A375 (cell line): Measurements from ENCODE around the gene EME2. TPM values are rescaled to one million over a fixed set of nuclear protein-coding genes. Genes with fewer than 3 reads are reported as not detected.

ENCODE experiments used
- small RNA-seq: library from RNA; depleted of rRNA; stranded (forward); fragments of <200 nt; gene quantifications from one replicate; pipeline ENCODE3, GENCODE V24; 2014
- total RNA-seq: library from RNA; depleted of rRNA; stranded (reverse); fragments of >200 nt; shearing (Covaris generic); gene quantifications from 2 replicates; pipeline ENCODE4 v1.2.3, GENCODE V29; 2014; rRNA removed

The EME2 gene
- total RNA-seq: 21.4 and 22.7 TPM in 2 replicates

GRCh38 chr16:1772362-1772907, at the start of gene EME2:
EME2 (plus strand) TSS chr16:1772810; CDS start chr16:1773228, 418 bp downstream.

DNA sequence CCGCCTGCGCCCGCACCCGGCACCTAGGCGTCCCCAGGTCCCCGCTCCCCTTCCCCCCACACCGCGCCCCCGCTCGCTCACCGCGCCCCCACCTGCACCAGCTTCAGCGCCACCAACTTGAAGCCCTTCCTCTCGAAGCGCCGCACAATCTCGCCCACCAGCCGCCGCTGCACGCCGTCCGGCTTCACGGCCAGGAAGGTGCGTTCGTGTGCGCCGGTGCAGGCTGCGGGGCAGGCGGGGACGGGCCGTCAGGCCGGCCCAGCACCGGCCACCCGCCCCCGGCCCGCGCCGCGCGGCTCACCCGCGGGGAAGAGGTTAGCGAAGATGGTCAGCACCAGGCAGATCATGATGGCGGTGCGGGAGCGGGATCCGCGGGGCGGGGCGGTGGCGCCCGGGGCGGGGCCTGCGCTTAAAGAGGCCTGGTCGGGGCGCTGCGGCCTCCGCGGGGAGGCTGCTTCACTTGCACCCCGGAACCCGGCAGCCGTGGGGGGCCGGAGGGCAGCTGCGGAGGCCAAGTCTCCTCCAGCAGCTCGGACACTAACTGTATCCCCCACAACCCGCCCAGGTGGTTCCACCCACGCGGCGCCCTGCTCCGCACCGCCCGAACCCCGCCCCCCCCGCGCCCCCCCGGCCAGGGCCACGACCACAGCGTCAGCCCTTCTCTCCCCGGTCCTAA, 1.3 kb upstream of the EME2 start, which contains the start of gene NME3:
TSS of gene NME3 (minus strand) at position 356 of the 676 bp plus-strand sequence. CDS start at position 347, 9 bp downstream.

DNA sequence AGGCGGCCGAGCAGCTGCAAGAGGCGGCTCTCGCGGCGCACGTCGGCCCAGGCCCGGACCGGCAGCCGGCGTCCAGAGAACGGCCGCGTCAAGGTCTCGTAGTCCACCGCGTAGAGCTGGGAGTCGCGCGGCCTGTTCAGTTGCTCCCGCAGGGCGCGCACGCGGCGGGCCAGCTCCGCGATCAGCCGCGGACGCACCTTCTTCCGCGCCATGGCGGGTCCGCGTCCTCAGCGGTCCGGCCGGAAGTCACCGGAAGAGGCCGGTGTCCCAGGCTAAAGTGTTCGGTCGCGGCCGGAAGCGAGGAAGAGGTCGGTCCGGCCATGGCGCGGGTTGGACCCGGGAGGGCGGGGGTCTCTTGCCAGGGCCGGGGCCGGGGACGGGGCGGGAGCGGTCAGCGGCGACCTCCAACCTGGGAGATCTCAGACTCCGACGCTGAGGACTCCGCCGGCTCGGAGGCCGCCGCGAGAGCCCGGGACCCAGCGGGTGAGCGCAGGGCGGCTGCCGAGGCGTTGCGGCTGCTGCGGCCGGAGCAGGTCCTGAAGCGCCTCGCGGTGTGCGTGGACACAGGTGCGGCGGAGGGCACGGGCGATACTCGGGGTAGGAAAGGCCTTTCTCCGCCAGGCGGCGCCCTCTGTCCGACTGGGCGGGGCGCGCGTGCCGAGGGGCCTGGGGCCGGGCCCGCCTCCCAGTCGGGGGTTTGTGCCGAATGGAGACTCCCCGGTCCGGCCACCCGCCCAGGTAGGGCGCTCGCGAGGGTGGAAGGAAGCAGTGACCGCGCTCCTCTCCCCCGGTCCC, 495 bp downstream of the EME2 start, which contains the start of gene MRPS34:
TSS of gene MRPS34 (minus strand) at position 227 of the 795 bp plus-strand sequence. CDS start at position 212, 15 bp downstream.

DNA sequence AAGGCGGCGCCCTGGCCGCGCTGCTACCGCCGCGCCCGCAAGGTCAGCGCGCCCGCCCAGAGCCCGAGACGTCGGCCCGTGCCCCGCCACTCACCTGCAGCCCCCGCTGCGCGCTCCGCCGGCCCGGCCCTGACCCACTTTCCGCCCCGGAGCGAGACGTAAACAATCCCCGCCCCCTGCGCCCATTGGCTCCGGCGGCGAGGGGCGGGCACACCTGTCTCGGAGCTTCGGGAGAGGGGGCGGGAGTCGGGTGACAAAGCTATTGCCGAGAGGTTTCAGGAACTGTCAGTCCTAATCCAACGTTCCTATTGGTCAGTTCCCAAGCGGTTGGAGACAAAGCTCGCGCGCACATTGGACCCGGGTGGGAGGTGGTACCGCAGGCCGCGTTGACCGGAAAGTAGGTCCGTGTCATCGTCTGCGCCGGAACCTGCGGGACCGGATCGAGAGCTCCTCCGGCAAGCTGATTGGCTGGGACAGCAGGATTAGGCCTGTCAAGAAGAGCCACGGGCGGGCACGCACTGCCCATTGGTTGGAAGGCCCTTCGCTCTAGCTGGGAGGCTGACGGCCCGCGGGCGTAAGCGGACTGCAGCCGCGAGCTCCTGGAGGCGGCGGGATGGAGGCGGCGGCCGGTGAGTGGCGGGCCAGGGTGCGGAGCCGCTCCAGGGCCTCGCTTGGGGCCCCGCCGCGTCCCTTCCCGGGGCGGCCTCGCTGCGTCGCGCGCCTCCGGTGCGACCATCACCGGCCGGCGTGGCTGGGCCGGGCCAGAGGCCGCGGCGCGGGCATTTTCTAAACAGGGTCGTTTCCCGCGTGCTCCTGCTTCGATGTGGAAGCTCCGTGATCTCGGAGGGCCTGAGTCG, 10.0 kb downstream of the EME2 start, which contains the start of the genes NUBP2 and SPSB3:
TSS of gene NUBP2 (plus strand) at position 553 of the 857 bp plus-strand sequence. CDS start at position 614, 61 bp downstream.
TSS of gene SPSB3 (minus strand) at position 164 of the 857 bp plus-strand sequence. CDS start 1,088 bp downstream, outside the sequence.

DNA sequence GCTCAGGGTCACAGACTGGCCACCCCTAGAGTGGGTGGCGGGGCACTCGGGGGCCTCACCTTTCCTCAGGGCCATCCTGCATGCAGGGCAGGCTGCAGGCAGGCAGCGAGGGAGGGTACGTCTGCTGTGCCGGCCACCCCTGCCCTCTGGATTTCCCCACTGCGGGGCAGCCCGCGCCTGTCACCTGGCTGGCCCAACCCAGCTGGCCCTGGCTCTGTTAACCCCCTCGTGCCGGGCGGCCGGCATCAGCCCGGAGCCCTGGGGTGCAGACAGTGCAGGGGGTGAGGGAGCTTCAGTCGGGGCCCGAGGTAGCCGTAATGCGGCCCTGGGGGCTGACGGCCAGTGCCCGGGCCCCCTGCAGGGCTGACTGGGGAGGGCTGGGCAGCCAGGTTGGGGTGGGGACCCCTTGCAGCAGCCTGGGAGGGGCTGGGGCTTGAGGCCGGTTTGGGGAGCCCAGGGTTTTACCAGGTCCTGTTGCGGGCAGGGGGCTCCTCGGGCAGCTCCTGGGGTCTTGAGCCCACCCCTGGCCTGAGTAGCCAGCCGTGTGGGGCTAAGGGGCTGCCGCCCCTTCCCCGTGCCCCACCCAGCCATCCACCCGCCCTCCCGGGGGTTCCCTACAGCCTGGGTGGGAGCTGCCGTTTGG, 21.1 kb downstream of the EME2 start, which contains the start of gene IGFALS:
TSS of gene IGFALS (minus strand) at position 128 of the 643 bp plus-strand sequence. CDS start at position 75, 53 bp downstream.

Small RNA genes within 50 kb of the gene (small RNA-seq; reads per million reads assigned to genes)
- not detected for gene MIR3177

Other genes starting within 250 kb of the EME2 start
- gene TMEM204, start 239.1 kb upstream of the EME2 start, total RNA-seq: not detected in 2 replicates
- 19.3 and 21.7 TPM in 2 replicates for gene IFT140, start 160.7 kb upstream of the EME2 start, total RNA-seq
- 9.0 and 9.2 TPM in 2 replicates for gene CRAMP1, start 160.4 kb upstream of the EME2 start, total RNA-seq
- 71.8 and 72.4 TPM in 2 replicates for gene JPT2, start 94.5 kb upstream of the EME2 start, total RNA-seq
- 74.2 and 79.0 TPM in 2 replicates for gene MAPK8IP3, start 66.6 kb upstream of the EME2 start, total RNA-seq
- gene NME3, start 1.3 kb upstream of the EME2 start, total RNA-seq: 89.3 and 122 TPM in 2 replicates
- gene MRPS34, start 324 bp downstream of the EME2 start, total RNA-seq: 187 and 223 TPM in 2 replicates
- gene SPSB3, start 9.8 kb downstream of the EME2 start, total RNA-seq: 51.4 and 57.6 TPM in 2 replicates
- 132 and 137 TPM in 2 replicates for gene NUBP2, start 10.2 kb downstream of the EME2 start, total RNA-seq
- gene IGFALS, start 20.9 kb downstream of the EME2 start, total RNA-seq: 0.29 TPM in 1 of 2 replicates, not detected in the other
- gene HAGH, start 54.0 kb downstream of the EME2 start, total RNA-seq: 113 and 133 TPM in 2 replicates
- 30.1 and 30.2 TPM in 2 replicates for gene FAHD1, start 54.4 kb downstream of the EME2 start, total RNA-seq
- not detected in 2 replicates for gene MEIOB, start 99.4 kb downstream of the EME2 start, total RNA-seq
- not detected in 2 replicates for gene HS3ST6, start 145.6 kb downstream of the EME2 start, total RNA-seq
- gene MSRB1, start 170.4 kb downstream of the EME2 start, total RNA-seq: 8.5 and 10.2 TPM in 2 replicates
- not detected in 2 replicates for gene RPL3L, start 181.9 kb downstream of the EME2 start, total RNA-seq
- 551 and 557 TPM in 2 replicates for gene NDUFB10, start 186.7 kb downstream of the EME2 start, total RNA-seq
- 4,459 and 5,166 TPM in 2 replicates for gene RPS2, start 192.0 kb downstream of the EME2 start, total RNA-seq
- not detected in 2 replicates for gene RNF151, start 194.0 kb downstream of the EME2 start, total RNA-seq
- 72.8 and 74.0 TPM in 2 replicates for gene TBL3, start 199.2 kb downstream of the EME2 start, total RNA-seq
- gene NOXO1, start 208.7 kb downstream of the EME2 start, total RNA-seq: 0.23 TPM in 1 of 2 replicates, not detected in the other
- gene GFER, start 211.4 kb downstream of the EME2 start, total RNA-seq: 46.0 and 50.1 TPM in 2 replicates
- 1.6 and 2.0 TPM in 2 replicates for gene SYNGR3, start 217.2 kb downstream of the EME2 start, total RNA-seq
- 59.6 and 76.5 TPM in 2 replicates for gene ZNF598, start 237.0 kb downstream of the EME2 start, total RNA-seq
- gene NPW, start 247.0 kb downstream of the EME2 start, total RNA-seq: 1.0 and 1.5 TPM in 2 replicates